NCI-H774 (cell line): ENCODE results near the gene OMP.
"Not testable (repeated sequence)": the region's sequence is repeated elsewhere in the genome, so short reads cannot be mapped to it uniquely, and the experiment has no call there.

Experiments
- DNase-seq: peaks from one replicate; lab custom pipeline; 2025; lab: John Stamatoyannopoulos, UW

OMP gene, protein sequence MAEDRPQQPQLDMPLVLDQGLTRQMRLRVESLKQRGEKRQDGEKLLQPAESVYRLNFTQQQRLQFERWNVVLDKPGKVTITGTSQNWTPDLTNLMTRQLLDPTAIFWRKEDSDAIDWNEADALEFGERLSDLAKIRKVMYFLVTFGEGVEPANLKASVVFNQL

DNA sequence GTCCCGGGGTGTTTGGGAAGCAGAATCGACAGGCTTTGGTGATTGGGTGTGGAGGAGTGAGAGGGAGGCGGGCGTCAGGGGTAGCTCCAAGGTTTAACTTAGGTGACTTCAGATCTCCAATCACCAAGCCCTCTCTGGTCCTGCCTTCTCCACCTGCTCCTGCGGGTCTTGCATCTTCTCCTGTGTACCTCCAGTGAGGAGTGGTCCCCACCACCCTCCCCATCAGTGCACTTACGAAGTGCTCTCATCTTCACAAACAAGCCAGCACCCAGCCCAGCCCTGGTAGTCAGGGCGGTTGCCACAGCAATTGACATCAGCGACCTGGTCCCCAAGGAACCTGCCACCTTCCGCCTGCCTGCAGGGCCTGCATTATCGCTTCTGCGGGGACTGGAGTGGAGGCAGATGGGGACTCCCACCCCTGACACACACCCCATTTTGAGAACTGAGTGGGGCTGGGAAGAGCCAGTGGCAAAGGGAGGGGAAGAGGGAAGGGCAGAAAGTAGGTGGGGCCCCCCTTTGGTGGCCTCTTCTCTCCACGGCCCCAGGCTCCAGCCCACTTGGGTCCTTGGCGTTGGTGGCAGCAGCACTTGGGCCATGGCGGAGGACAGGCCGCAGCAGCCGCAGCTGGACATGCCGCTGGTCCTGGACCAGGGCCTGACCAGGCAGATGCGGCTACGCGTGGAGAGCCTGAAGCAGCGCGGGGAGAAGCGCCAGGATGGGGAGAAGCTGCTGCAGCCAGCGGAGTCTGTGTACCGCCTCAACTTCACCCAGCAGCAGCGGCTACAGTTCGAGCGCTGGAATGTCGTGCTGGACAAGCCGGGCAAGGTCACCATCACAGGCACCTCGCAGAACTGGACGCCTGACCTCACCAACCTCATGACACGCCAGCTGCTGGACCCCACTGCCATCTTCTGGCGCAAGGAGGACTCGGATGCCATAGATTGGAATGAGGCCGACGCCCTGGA lies at the start of gene OMP:
Gene OMP, plus strand, starts transcription at position 595 of the 965 bp plus-strand sequence. Its CDS starts 0 bp downstream, at position 595.
- no peak for DNase-seq

DNA sequence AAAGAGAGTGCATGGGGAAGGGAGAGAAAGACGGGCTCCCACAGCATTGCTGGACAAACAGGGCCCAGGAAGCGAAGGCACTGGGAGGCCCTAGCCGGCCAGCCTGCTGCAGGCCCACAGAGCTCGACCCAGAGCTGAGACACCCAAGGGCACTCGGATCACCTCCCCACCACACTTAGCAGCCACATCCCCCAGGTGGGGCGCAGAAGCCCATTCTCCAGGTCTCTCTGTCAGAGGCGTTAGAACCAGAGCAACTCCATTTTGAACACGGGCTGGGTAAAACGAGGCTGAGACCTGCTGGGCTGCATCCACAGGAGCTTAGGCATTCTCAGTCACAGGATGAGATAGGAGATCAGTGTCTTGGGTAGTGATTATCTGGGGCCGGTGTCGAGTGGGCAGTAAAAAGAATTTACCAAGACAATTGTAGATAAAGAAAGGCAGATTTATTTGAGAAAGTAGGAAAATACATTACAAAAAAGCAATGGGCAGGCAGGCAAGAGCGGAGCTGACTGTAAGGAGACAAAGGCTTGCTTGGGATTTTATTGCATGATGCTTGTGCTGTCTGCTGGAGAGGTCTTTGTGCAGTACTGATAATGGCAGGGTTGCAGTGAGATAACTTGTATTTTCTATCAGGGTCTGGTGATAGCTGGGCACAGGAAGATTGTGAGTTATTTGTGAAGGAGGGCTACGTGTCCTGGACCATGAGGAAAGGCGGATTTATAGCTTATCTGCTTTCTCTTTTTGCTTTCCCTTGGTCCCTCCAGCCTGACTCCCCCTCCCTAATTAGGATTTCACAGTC lies 49.2 kb upstream of the OMP start:
- DNase-seq = no peak

DNA sequence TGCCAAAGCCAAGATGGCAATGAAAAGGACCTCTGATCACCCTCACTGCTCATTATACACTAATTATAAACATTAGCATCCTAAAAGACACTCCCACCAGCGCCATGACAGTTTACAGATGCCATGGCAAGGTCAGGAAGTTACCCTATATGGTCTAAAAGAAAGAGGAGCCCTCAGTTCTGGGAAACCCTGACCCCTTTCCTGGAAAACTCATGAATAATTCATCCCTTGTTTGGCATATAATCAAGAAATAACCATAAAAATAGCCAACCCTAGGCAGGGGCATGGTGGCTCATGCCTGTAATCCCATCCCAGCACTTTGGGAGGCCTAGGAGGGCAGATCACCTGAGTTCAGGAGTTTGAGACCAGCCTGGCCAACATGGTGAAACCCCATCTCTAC lies 48.6 kb upstream of the OMP start:
- no peak for DNase-seq

DNA sequence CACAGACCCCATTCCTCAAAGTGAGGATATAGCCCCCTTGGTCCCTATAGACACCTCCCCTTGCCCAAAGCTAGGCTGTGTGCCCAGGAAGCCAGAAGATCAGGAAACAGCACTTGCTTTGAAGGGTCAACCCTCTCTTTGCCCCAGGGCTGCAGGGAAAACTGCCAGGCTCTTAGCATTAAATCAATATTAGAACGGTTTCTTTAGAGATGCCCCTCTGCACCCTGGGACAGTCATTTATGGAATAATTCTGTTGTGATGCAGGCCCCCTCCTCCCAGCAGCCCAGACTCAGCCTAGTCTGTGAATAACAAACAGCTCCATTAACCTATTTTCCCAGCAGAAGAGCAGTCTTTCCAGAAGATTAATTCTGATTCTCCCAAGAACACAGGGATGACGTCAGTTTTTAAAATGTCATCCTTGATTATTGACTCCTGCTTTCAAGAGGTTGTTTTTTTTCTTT lies 47.5 kb upstream of the OMP start:
- DNase-seq = no peak

DNA sequence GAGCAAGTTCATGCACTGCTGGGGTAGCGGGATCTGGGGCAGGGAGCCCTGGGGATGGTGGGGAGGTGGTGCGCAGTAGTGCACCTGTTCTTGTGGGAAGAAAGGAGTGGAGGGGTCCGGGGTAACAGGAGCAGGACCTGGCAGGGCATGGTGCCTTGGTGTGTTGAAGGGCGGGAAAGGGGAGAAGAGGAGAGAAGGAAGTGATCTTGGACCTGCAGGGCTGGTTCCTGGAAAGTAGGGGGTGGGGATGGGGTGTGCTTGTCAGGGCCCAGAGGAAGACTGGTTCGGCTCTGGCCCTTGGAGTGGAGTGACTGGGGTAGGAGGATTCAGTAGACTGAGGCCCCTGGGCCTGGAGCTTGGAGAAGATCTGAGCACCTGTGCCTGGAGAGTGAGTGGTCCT lies 46.7 kb upstream of the OMP start:
- DNase-seq = no peak

DNA sequence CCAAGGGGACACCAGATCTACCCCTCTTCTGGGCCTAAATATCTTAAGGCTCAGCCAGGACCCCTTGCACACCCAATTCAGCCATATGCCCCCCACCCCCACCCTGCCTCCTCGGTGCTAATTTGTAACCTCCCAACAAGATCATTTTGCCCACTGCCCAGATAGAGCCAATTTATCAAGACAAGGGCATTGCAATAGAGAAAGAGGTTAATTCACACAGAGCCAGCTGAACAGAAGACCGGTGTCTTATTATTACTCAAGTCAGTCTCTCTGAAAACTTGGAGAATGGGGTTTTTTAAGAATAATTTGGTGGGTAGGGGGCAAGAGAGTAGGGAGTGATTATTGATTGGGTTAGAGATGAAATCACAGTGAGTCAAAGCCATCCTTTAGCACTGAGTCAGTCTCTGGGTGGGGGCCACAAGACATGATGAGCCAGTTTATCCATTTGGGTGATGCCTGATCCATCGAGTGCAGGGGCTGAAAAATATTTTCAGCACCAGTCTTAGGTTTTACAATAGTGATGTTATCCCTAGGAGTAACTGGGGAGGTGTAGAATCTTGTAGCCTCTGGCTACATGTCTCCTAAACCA lies 45.7 kb upstream of the OMP start:
- no peak for DNase-seq

DNA sequence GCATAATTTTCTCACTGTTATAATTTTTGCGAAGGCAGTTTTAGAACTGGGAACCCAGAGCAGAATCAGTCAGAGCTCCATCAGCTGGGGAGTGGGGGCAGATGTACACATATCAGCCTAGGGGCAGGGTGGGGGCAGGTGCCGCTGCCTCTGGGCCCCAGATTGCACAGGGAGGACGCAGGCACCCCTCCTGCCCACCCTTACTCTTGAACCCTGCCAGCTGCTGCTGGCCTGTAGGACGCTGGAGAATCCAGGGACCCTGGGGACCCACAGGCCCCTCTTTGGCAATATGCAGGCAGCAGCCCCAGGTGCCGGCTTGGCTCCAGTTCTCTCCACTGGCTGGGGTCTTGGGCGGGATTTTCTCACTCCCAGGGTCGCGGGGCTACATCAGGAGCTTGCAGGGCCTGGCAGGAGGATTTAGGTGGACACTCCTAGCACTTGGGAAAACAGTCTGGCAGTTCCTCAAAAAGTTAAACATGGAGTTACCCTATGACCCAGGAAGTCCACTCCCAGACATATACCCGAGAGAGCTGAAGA lies 44.6 kb upstream of the OMP start:
- DNase-seq = no peak

DNA sequence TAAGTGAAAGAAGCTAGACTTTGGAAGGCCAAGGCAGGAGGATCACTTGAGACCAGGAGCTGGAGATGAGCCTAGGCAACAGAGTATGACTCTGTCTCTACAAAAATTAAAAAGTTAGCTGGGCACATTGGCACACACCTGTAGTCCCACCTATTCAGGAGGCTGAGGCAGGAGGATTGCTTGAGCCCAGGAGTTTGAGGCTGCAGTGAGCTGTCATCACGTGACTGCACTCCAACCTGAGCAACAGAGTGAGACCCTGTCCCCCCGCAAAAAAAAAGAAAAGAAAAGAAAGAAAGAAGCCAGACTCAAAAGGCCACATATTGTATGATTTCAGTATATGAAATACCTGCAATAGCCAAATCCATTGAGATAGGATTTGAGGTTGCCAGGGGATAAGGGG lies 43.7 kb upstream of the OMP start:
- no peak for DNase-seq

DNA sequence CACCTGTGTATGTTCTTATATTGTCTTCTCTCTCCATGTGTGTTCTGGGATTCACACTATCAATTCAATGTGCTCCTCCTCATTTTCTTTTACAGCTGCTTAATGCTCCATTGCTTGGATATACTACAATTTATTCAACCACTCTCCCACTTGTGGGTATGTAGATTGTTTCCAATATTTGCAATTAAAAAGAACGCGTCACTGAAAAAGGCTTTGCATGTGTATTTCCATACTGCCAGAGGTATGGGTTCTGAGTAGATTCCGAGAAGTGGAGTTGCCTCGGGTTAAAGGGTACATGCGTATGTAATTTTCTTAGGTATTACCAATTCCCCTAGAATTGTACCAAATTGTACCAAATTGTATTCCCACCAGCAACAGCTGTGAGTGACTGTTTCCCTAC lies 42.8 kb upstream of the OMP start:
- no peak for DNase-seq

DNA sequence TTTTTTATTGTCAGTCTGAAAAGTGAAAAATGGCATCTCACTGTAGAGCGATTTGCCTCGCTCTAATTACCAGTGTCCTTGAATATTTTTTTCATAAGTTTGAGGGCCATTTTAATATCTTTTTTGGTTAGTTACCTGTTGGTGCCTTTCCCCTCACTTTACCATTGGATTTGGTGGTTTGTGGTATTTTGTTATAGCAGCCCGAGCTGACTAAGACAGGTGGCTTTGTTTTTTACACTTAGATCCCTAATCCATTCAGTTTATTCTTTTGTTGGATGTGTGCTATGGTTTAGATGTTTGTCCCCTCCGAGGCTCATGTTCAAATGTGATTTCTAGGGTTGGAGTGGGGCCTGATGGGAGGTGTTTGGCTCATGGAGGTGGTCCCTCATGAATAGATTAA lies 42.4 kb upstream of the OMP start:
- DNase-seq = no peak

DNA sequence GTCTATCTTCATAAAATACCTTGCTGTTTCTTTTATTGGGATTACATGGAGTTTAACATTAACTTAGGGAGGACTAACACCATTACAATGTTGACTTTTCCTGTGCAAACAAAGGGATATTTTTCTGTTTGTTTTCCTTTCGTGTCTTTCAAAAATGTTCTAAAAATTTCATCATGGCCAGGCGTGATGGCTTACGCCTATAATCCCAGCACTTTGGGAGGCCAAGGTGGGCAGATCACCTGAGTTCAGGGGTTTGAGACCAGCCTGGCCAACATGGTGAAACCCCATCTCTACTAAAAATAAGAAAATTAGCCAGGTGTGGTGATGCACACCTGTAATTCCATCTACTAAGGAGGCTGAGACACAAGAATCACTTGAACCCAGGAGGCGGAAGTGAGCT lies 41.4 kb upstream of the OMP start:
- not testable (repeated sequence) for DNase-seq

DNA sequence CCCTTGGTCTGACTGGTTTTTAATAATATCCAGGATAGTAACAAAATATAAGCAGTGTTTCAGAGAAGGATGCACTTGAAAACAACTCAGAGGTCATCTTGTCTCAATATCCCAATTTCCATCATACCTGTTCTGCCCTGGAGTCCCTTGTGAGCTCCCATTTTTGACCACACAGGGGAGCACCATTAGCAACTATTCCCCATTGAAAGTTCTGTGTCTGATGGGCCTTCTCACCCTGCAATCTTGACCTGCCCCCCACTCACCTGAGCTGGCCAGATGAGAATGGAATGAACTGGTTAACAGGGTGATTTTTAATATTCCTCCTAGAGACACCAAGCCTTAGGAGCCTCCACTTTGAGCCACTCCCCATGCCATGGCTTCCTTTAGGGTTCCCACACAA lies 39.7 kb upstream of the OMP start:
- no peak for DNase-seq

DNA sequence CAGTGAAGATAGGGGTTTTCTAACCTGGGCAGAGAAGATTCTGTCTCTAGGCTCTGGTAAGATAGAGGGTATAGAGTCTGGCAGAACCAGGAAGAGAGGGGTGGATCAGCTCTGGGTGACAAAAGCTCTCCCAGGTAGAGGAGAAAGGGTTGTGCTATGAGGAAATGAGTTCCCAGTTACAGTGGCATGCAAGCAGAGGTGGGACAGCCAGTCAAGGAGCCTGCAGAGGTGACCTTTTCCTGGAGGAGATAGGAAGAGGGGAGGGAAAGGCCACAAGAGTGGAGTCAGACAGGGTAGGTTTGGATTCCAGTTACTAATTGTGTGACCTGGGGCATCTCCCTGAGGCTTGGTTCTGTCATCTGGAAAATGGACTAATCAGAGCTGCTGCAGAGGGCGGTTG lies 39.2 kb upstream of the OMP start:
- DNase-seq = no peak

DNA sequence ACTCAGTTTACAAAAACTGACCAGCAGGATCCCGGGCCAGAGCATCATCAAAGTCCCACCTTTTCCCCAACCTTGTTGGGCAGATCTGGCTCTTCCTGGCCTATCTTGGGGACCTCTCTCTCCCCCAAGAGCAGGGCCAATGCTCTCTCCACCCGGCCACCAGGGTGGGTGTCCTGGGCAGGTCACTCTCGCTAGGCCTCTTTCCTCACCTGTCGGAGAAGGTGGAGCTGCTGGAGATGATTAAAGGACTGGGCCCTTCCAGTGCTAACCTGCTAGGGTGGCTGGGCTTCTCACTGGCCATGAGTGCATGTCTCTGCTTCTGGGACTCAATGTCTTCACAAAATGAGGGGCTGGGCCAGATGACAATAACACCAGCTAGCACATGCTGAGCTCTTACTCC lies 38.8 kb upstream of the OMP start:
- no peak for DNase-seq

DNA sequence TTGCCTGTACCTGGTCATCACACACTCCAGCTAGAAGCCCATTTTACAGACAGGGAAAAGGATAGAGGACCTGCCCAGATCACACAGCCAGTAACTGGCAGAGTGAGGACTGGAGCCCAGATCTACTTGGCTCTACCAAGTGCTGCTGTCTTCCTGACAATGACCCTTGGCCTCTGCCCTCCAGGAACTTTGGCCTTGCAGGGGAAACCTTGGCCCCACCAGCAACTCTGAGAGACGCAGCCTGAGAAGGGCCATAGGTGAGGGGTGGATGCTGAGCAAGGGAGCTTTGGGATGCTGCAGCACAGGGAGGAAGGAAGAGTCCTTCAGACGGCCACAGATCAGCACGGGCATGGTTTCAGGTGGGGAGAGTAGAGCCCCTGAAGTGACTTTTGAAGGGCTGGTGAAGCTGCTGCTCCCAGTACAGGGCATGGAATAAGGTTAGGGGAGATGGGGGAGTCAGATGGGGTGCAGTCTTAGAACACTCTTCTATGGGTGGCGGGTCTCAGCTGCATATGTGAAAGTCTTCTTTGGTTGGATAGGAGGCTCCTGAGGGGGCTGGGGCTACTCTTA lies 37.9 kb upstream of the OMP start:
- no peak for DNase-seq

DNA sequence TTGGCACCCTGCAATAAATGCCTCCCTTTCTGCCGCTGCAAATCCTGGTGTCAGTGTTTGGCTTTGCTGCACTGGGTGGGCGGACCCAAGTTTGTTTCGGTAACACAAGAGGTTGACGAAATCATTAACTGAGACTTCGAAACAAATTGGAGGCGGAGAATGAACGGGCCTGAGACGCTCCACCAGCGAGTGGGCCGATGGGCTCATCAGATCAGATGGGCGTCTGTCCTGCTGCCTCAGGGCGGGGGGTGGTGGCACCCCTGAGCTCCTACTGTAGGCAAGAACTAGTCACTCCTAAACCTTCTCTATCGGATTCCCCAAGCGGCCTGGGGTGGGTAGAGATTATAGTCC lies 36.8 kb upstream of the OMP start:
- DNase-seq = no peak

DNA sequence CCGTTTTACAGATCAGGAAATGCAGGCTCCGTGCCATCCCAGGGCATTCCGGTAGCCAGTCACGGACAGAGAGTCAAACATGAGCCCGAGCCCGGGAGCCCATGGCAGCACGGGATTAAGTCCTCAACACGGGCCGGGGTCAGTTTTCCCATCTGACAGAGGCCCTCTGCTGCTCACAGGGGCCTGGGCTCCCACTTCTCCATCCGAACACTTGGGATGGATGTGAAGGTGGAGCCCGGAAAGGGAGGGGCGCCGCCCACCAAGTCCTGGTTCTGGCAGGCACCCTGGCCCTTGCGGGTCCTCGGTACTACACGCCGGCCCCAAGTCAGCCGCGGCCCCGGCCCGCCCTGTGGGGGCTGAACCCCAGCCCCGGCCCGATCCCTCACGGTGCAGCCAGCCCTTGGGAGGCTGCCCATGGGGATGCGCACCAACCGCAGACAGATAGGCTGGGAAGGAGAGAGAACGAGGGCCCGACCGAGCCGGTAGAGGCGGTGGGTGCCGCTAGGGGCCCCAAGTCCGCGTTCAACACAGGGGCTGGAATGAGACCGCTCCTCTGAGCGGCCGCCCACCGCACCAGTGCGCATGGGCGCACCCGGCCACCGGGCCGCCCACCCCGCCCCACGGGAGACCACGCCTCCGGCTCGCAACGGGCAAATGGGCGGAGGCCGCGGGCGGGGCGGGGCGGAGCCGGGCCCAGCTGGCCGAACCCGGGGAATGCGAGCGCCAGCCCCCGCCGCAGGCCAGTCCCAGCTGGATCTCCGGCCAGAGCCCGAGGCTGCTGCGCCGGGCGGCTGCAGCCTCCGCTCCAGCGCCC lies 36.2 kb upstream of the OMP start, which contains the start of gene CAPN5:
Gene CAPN5, plus strand, starts transcription at position 743 of the 814 bp plus-strand sequence. CDS start 17,916 bp downstream, outside the sequence.
- DNase-seq = peak; percentile 88

DNA sequence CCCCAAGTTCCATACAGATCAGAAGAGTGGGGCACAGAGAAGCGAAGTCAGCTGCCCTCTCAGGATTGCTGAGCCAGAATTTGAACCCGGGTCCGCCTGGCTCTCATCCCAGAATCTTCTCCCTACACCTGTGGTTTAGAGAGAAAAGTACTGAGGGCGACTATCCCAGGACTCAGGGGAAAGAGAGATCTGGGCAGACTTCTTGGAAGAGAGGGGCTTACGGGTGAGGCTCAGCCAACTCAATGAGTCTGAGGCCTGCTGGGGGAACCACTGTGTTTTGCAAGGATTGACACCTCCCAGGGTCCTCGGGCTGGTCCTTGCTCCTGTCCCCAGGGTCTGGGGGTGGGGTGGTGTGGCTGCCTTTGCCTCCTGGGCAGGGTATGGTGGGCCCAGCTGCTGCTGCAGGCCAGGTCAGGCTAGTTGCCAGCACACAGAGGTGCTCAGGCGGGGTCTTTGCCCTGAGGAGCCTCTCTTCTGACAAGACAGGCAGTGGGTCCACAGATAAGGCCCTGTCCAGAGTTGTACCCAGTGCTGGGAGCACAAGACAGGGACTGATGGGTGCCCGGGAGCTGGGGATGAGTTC lies 34.7 kb upstream of the OMP start:
- no peak for DNase-seq

DNA sequence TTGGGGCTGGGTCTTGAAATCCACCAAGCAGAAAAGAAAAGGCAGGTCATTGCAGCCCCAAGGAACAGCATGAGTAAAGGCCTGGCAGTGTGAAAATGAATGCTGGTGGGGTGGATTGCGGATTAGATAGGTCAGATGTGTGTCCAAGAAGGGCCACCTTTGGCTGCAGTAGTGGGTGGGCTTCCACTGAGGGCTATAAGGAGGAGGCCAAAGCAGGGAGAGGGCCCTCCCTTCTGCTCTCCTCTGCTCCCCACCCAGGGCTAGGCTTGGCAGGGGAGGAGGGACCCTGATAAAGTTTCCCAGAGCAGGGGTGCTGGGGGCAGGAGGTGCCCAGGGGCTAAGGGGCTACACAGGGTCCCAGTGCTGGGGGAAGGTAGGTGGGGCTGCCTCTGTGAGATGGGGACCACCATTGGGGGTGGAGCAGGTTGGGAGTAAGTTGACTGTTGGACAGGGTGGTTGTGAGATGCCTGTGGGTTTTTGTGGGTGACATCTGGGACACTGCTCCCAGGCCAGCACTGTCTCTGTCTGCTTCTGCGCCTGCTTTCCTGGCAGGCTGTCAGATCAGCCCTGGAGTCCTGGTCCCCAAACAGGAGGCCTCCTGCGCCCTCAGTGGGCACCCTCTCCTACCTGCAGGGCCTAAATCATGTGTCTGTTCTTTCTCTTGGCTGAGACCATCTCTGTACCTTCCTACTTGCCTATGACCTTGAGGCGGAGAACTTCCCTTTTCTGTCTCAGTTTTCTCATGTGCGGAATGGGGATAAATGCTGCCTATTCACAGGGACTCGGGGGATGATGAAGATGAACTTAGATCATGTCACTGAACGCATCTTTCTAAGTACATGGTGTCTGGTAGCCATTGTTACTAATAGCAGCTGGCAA lies 33.9 kb upstream of the OMP start:
- DNase-seq = no peak
